Astrocyte (in vitro differentiated cells and primary cell): ENCODE measurements around the gene UPB1. TPM values are rescaled to one million over a fixed set of nuclear protein-coding genes. Genes with fewer than 3 reads are reported as not detected.
"Not testable (repeated sequence)": the region's sequence is repeated elsewhere in the genome, so short reads cannot be mapped to it uniquely, and the experiment has no call there.

Experiments used
- DNase-seq: peaks from one replicate; pipeline ENCODE4 v3.0.0-alpha.2; 2010; ENCODE audit warnings: low read depth
- FAIRE-seq: peaks from 2 replicates; lab custom pipeline; 2011; peaks lifted over from hg19 to GRCh38; lab: Jason Lieb, UNC
- H2AFZ ChIP-seq: 2 replicates; pipeline ENCODE4 v1.6.0; 2012; ENCODE audit warnings: low read depth, low read length, inconsistent platforms
- H3K27ac ChIP-seq: 2 replicates; pipeline ENCODE4 v1.5.1; 2011; ENCODE audit warnings: low read depth, low read length, inconsistent platforms
- H3K27me3 ChIP-seq: 2 replicates; pipeline ENCODE4 v1.6.0; 2011; ENCODE audit warnings: low read length, inconsistent platforms; ENCODE audit not compliant: insufficient read depth
- H3K36me3 ChIP-seq: 2 replicates; pipeline ENCODE4 v1.5.1; 2011; ENCODE audit warnings: low read length, inconsistent platforms; ENCODE audit not compliant: insufficient read depth
- H3K4me1 ChIP-seq: 2 replicates; pipeline ENCODE4 v1.5.1; 2011; ENCODE audit warnings: low read length, inconsistent platforms; ENCODE audit not compliant: insufficient read depth
- H3K4me2 ChIP-seq: 2 replicates; pipeline ENCODE4 v1.6.0; 2012; ENCODE audit warnings: low read length, inconsistent platforms
- H3K4me3 ChIP-seq: 2 replicates; pipeline ENCODE4 v1.5.1; 2011; ENCODE audit warnings: low read depth, mild to moderate bottlenecking, low read length, inconsistent platforms; ENCODE audit not compliant: insufficient read depth
- H3K79me2 ChIP-seq: 2 replicates; pipeline ENCODE4 v1.6.0; 2012; ENCODE audit warnings: mild to moderate bottlenecking, low read length, inconsistent platforms; ENCODE audit not compliant: insufficient read depth
- H3K9ac ChIP-seq: 2 replicates; pipeline ENCODE4 v1.6.0; 2012; ENCODE audit warnings: mild to moderate bottlenecking, low read length, inconsistent platforms
- H3K9me3 ChIP-seq: 2 replicates; pipeline ENCODE4 v1.5.1; 2012; ENCODE audit warnings: low read depth, mild to moderate bottlenecking, low read length, inconsistent platforms; ENCODE audit not compliant: insufficient read depth
- H4K20me1 ChIP-seq: 2 replicates; pipeline ENCODE4 v1.6.0; 2012; ENCODE audit warnings: low read length, inconsistent platforms; ENCODE audit not compliant: insufficient read depth
- H3K27ac Mint-ChIP-seq: one replicate; pipeline ENCODE4 v1.8.0; 2021; ENCODE audit warnings: mild to moderate bottlenecking, mixed read lengths; ENCODE audit not compliant: unreplicated experiment
- H3K27me3 Mint-ChIP-seq: one replicate; pipeline ENCODE4 v1.8.0; 2021; ENCODE audit warnings: low read depth, mixed read lengths; ENCODE audit not compliant: unreplicated experiment
- H3K36me3 Mint-ChIP-seq: one replicate; pipeline ENCODE4 v1.8.0; 2021; ENCODE audit warnings: low read depth, mixed read lengths; ENCODE audit not compliant: unreplicated experiment
- H3K4me1 Mint-ChIP-seq: one replicate; pipeline ENCODE4 v1.8.0; 2021; ENCODE audit warnings: low read depth, mixed read lengths; ENCODE audit not compliant: unreplicated experiment
- H3K4me3 Mint-ChIP-seq: one replicate; pipeline ENCODE4 v1.8.0; 2021; ENCODE audit warnings: mild to moderate bottlenecking, moderate library complexity, mixed read lengths; ENCODE audit not compliant: unreplicated experiment
- H3K9me3 Mint-ChIP-seq: one replicate; pipeline ENCODE4 v1.8.0; 2021; ENCODE audit warnings: mild to moderate bottlenecking, mixed read lengths; ENCODE audit not compliant: unreplicated experiment
- EZH2 ChIP-seq: IDR thresholded peaks from 2 replicates; pipeline ENCODE4 v1.6.1; 2012; ENCODE audit warnings: mild to moderate bottlenecking, low read length, inconsistent platforms; ENCODE audit not compliant: insufficient read depth
- total RNA-seq: library from RNA; stranded (reverse); gene quantifications from 2 replicates; pipeline ENCODE4 v1.2.1, GENCODE V29; 2021
- TF ChIP-seq, protein P1 (sequence below): IDR thresholded peaks from 2 replicates; pipeline ENCODE4 v1.5.1; 2011; ENCODE audit warnings: low read depth, mild to moderate bottlenecking, inconsistent platforms, low read length, moderate library complexity; ENCODE audit not compliant: insufficient read depth

Gene UPB1
- total RNA-seq, 1 donor from 2014 or later: 0.30 TPM

DNA sequence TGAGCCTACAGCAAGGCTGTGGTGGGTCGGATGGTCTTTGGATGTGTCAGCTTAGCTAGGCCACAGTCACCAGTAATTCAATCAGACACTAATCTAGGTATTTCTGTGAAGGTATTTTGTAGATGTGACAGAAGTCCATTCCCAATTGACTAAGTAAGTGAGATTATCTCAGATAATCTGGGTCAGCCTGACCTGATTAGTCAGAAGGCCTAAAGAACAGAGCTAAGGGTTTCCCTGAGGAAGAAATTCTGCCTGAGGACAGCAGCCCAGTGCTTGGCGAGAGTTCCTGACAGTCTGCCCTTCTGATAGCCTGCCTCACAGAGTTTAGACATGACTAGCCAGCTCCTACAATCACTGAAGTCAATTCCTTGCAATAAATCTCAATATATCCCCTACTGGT, 31.1 kb downstream of the UPB1 start:
- H3K36me3 Mint-ChIP-seq: no peaks in the 10 kb centered on the region
- peaks cover 6% of the 10 kb centered on the region for H3K4me1 Mint-ChIP-seq
- peaks cover 10% of the 10 kb centered on the region for H3K4me1 ChIP-seq
- DNase-seq: no peak
- no peak overlapping the region for H3K9ac ChIP-seq
- no peak for FAIRE-seq
- no peak overlapping the region for H2AFZ ChIP-seq
- peaks cover 5% of the 10 kb centered on the region for H3K27me3 Mint-ChIP-seq
- no peak overlapping the region for H3K4me3 Mint-ChIP-seq
- no peak for TF ChIP-seq EZH2
- TF ChIP-seq, protein P1, sequence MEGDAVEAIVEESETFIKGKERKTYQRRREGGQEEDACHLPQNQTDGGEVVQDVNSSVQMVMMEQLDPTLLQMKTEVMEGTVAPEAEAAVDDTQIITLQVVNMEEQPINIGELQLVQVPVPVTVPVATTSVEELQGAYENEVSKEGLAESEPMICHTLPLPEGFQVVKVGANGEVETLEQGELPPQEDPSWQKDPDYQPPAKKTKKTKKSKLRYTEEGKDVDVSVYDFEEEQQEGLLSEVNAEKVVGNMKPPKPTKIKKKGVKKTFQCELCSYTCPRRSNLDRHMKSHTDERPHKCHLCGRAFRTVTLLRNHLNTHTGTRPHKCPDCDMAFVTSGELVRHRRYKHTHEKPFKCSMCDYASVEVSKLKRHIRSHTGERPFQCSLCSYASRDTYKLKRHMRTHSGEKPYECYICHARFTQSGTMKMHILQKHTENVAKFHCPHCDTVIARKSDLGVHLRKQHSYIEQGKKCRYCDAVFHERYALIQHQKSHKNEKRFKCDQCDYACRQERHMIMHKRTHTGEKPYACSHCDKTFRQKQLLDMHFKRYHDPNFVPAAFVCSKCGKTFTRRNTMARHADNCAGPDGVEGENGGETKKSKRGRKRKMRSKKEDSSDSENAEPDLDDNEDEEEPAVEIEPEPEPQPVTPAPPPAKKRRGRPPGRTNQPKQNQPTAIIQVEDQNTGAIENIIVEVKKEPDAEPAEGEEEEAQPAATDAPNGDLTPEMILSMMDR: no peak
- H3K9me3 Mint-ChIP-seq: no peaks in the 10 kb centered on the region
- no peak overlapping the region for H3K27ac ChIP-seq
- no peaks in the 10 kb centered on the region for H3K79me2 ChIP-seq
- H3K9me3 ChIP-seq: no peaks in the 10 kb centered on the region
- H3K27ac Mint-ChIP-seq: no peak overlapping the region
- no peak overlapping the region for H3K4me3 ChIP-seq
- no peak overlapping the region for H3K4me2 ChIP-seq
- H3K27me3 ChIP-seq: peaks cover under 1% of the 10 kb centered on the region
- no peaks in the 10 kb centered on the region for H3K36me3 ChIP-seq
- H4K20me1 ChIP-seq: no peaks in the 10 kb centered on the region

DNA sequence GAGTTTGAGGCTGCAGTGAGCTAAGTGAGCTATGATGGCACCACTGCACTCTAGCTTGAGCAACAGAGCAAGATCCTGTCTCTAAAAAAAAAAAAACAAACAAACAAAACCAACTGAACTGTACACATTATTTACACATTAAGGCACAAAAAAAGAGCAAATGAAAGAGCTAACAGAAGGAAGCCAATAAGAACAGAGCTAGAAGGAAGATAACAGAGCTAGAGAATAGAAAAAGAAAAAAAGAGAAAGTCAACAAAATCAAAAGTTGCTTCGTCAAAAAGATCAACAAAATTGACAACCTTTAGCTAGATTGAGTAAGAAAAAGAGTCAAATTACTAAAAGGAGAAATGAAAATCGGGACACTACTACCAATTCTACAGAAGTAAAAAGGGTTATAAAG, 34.8 kb downstream of the UPB1 start:
- H3K27me3 ChIP-seq: peaks cover 2% of the 10 kb centered on the region
- H3K4me1 ChIP-seq: no peaks in the 10 kb centered on the region
- H3K36me3 ChIP-seq: no peaks in the 10 kb centered on the region
- Mint-ChIP-seq H3K4me1 (peaks cover 3% of the 10 kb centered on the region), H3K27ac (no peak overlapping the region), H3K9me3 (no peaks in the 10 kb centered on the region), H3K4me3 (no peak overlapping the region), H3K27me3 (peaks cover 2% of the 10 kb centered on the region), H3K36me3 (no peaks in the 10 kb centered on the region)
- no peaks in the 10 kb centered on the region for H3K9me3 ChIP-seq
- no peak overlapping the region for H3K9ac ChIP-seq
- TF ChIP-seq, protein P1: no peak
- no peak for TF ChIP-seq EZH2
- no peak overlapping the region for H3K4me2 ChIP-seq
- DNase-seq: no peak
- H3K4me3 ChIP-seq: no peak overlapping the region
- H3K27ac ChIP-seq: no peak overlapping the region
- no peaks in the 10 kb centered on the region for H3K79me2 ChIP-seq
- FAIRE-seq: no peak
- H4K20me1 ChIP-seq: no peaks in the 10 kb centered on the region
- no peak overlapping the region for H2AFZ ChIP-seq

DNA sequence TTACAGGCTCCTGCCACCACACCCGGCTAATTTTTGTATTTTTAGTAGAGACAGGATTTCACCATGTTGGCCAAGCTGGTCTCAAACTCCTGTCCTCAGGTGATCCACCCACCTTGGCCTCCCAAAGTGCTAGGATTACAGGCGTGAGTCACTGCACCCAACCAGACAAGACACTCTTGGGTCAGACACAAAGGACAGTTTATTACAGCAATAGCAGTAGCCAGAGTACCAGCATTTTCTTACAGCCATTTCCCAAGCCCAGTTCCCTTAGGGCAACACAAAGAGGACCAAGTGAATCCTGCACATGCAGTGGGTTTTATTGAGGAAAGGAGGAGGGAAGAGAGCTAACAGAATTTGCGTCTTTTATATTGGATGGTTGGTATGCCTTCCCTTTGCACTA, 35.8 kb downstream of the UPB1 start:
- H3K4me3 Mint-ChIP-seq, FAIRE-seq: not testable (repeated sequence)

More for the DNA sequence above, 35.8 kb downstream of the UPB1 start:
- H3K9me3 ChIP-seq, H2AFZ ChIP-seq, H3K27me3 Mint-ChIP-seq, H3K27ac Mint-ChIP-seq, H3K36me3 Mint-ChIP-seq, H3K4me1 Mint-ChIP-seq, H3K27me3 ChIP-seq, H3K36me3 ChIP-seq, H4K20me1 ChIP-seq, H3K9ac ChIP-seq, H3K79me2 ChIP-seq, DNase-seq, H3K4me1 ChIP-seq, H3K9me3 Mint-ChIP-seq, H3K4me2 ChIP-seq, H3K4me3 ChIP-seq, H3K27ac ChIP-seq: not testable (repeated sequence)
